NCI-H2196 treated with DMSO at 0.1 percent for 48 hours (cell line): ENCODE measurements around the gene SNAP47.

ENCODE experiments used
- DNase-seq: peaks from one replicate; lab custom pipeline; 2025; ENCODE audit not compliant: unreplicated experiment; lab: John Stamatoyannopoulos, UW

SNAP47 gene

DNA sequence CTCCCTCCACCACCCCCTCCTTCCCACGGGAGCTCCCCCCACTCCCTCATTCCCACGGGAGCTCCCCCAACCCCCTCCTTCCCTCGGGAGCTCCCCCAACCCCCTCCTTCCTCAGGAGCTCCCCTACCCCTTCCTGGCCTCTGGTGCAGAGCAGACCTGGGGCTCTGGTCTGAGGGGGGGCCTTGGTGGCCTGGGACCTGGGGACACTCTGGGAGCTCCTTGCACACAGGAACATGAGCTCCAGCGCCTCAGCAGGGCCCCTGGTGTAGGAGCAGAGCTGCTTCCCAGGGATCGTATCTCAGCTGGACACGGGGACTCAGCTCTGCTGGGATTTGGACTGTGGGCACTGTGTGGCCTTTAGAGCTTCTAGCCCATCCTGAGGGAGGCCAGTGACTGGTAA lies 60.5 kb downstream of the SNAP47 start:
- DNase-seq = no peak

DNA sequence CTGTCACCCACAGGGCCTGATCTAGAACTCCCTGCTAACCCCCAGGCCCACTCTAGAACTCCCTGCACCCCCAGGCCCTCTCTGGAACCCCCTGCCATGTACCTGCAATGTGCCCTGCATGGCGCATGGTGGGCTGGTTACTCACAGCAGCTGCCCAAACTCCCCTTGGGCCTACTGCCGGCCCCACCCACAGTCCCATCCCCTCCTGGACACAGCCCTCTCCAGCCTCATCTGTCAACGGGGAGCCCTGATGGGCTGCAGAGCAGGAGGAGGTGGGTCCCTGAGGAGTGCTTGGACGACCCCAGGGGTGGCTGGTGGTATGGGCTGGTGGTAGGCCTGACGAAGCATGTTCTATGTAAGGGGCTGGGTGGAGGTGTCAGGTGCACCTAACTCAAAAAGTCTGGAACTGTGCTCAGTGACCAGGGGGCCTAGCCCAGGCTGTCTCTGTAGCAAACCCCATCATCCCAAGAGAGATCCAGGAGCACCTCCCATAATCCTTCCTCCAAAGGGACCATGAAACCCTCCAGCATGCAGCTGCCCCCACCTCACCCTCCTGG lies 61.2 kb downstream of the SNAP47 start:
- no peak for DNase-seq

DNA sequence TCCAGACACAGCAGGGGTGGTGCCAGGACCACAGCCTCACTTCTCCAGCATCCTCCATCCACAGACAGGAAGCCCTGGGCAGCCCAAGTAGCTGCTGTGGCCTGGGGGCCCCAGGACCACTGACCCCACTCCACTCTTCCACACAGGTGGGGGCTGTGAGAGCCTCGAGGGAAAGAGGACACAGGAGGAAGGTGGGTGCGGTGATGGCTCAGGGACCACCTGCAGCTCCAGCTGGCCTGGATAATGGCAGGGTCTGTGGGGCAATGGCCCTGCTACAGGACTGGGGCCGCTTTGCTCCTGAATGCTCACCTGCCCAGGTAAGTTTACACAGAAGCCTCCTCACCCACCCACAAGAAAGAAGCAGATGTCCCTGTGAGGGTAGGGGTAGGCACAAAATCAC lies 61.9 kb downstream of the SNAP47 start:
- DNase-seq = no peak

DNA sequence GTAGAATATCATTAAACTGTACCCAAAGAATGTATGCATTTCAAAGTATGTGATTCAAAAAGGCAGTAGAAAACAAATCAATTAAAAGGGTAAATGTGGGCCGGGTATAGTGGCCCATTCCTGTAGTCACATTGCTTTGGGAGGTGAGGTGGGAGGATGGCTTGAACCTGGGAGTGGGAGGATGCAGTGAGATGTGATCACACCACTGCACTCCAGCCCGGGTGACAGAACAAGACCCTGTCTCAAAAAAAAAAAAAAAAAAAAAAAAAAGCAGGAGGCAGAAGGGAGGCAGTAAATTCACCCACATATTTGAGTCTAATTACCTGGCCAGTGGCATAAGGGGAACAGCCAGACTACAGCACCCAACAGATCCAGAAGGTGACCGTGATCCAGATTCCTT lies 62.4 kb downstream of the SNAP47 start:
- DNase-seq = no peak

DNA sequence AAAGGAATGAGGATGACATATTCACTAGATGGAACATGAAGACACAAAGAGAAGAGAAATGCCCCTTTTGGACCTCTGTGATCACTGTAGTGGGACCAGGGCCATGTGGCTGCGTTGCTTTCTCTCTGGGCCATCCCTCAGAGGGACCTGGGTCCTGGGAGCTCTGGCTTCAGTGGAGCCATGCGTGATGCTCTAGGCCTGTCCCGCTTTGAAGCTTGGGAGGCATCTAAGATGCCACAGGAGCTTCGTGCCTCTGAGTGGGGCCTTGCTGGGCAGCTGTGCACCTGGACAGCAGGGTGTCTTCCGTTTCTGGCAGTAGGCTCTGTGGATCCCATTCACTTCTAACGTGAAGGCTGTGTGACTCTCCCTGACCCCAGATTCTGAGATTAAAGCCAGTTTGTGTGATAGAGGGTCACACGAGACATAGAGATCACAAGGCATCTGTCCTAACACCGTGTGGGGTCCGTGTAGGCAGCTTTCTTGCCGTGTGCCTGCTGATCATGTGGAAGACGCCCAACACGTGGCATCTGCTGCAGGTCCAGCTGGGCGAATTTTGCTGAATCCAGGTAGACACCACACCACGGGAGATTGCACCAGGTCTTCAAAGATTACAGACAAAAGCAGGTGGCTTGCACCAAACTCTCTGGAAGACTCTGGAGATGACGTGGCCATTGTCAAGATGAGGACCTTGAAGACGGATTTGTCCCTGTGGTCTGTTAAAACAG lies 63.0 kb downstream of the SNAP47 start:
- DNase-seq = no peak

DNA sequence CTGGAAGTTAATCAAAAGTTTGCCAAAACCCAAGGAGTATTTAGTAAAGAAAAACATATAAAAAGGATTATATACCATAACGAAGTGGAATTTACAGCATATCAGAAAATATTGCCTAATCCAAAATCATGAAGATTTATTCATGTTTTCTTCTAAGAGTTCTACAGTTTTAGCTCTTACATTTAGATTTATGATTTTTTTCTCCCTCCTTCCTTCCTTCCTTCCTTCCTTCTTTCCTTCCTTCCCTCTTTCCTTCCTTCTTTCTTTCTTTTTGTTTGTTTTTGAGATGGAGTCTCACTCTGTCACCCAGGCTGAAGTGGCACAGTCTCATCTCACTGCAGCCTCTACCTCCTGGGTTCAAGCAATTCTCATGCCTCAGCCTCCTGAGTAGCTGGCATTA lies 64.5 kb downstream of the SNAP47 start:
- DNase-seq = no peak

DNA sequence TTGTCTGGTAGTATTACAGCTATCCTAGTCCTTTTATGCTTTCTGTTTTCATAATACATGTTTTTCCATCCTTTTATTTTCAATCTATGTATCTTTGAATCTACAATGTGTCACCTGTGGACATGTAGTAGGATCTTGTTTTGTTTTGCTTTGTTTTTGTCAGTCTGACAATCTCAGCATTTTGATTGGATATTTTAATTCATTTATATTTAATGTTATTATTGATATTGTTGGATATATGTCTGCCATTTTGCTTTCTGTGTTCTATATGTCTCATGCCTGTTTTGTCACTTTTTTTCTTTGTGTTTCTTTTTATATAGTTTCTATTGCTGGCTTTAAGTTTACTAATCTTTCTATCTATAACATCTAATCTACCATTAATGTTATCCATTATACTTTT lies 68.7 kb downstream of the SNAP47 start:
- DNase-seq = no peak

DNA sequence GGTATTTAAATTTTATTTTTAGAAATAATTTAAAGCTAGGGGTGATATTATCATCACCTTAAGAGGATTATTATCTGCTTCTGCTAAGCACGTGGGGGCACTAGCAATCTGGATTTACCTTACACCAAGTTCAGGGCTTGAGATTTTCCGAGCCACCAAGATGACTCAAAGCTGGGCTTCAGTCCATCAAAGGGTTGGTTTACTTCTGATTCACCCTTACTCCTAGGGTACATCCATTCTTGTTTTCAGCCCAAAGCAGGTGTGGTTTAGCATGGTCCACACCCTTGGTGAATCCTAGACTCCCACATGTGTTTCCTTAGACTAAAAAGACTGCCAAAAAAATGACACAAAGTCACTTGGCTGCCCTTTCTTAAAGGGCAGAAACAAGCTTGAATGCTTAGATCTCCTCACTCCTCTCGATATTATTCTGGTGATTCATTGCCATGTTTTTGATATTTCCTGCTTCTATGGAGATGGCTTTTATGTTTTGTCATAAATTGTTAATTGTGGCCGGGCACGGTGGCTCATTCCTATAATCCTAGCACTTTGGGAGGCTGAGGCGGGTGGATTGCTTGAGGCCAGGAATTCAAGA lies 70.5 kb downstream of the SNAP47 start:
- DNase-seq = no peak

DNA sequence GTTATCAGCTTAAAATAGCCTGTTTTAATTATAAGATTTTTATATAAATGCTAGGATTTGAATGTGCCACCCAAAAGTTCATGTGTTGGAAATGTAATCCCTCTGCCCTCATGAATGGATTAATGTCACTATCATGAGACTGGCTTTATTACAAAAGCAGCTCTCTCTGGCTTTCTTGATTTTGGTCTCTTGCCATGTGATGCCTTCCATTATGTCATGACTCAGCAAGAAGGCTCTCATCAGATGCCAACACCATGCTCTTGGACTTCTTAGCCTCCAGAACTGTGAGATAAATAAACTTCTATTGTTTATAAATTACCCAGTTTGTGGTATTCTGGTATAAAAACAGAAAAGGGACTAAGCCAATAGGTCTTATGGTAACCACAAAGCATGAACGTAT lies 73.3 kb downstream of the SNAP47 start:
- DNase-seq = no peak

DNA sequence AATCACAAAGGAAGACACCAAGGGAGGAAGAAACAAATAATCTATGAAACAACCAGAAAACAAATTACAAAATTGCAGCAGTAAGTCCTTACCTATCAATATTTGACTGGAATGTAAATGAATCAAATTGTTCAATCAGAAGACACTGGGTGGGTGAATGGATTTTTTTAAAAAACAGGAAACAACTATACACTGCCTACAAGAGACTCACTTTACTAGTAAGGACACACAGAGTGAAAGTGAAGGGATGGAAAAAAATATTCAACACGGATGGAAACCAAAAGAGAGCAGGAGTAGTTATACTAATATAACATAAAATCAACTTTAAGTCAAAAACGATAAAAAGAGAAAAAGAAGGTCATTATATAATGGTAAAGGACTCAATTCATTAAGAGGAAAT lies 73.8 kb downstream of the SNAP47 start:
- no peak for DNase-seq

DNA sequence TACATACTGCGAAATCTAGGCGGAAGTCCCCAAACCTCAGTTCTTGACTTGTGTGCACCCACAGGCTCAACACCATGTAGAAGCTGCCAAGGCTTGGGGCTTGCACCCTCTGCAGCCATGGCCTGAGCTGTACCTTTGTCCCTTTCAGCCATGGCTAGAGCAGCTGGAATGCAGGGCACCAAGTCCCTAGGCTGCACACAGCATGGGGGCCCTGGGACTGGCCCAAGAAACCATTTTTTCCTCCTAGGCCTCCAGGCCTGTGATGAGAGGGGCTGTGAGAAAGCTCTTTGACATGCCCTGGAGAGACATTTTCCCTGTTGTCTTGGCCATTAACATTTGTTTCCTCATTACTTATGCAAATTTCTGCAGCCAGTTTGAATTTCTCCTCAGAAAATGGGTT lies 78.7 kb downstream of the SNAP47 start:
- no peak for DNase-seq

DNA sequence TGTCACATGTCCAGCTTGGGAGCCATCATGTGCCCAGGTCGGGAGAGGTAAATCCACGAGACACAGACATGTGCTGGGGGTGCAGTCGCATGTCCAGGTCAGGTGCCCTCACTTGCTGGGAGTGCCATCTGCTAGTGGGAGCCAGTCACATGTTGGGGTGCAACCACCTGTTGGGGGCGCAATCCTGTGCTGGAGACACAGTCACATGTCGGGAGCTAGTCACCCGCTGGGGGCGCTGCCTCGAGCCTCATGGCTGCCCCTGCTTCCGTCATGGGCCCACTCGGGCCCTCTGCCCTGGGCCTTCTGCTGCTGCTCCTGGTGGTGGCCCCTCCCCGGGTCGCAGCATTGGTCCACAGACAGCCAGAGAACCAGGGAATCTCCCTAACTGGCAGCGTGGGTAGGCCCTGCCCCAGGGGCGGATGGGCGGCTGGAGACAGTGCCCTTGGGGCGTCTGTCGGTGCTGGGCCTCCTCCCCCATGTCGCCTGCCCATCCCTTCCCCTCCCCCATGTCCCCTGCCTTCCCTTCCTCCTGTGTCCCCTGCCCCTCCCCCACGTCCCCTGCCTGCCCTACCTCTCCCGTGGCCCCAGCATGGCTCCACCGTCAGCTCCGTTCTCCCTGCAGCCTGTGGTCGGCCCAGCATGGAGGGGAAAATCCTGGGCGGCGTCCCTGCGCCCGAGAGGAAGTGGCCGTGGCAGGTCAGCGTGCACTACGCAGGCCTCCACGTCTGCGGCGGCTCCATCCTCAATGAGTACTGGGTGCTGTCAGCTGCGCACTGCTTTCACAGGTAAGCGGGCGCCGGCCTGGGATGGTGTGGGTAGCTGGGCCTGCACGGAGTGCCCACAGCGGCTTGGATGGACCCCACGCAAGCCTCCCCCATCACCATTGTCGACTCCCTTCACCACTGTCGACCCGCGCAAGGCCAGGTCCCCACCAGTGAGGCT lies 80.5 kb downstream of the SNAP47 start, which contains the start of gene PRSS38:
Gene PRSS38, plus strand, starts transcription at position 208 of the 942 bp plus-strand sequence. Its CDS starts 42 bp downstream, at position 250.
- DNase-seq = no peak

DNA sequence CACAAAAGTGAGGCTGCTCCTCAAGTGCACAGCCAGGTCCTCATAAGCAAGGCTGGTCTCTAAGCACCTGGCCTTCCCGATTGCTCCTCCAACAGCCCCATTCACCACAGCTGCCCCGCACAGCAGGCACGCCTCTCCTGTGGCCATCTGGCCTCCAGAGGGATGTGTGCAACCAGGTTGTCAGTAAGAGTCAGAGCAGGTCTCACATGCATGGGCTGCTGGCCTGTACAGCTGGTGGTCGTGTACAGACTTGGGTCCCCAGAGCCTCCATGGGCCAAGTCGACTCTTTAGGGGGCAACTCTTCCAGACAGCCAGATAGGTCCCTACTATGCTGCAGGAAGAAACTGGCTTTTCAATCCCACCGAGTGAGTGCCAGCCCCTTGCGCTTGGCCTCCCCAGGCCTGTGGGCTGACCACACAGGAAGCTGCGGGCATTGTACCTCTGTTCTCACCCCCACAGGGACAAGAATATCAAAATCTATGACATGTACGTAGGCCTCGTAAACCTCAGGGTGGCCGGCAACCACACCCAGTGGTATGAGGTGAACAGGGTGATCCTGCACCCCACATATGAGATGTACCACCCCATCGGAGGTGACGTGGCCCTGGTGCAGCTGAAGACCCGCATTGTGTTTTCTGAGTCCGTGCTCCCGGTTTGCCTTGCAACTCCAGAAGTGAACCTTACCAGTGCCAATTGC lies 81.7 kb downstream of the SNAP47 start:
- no peak for DNase-seq

DNA sequence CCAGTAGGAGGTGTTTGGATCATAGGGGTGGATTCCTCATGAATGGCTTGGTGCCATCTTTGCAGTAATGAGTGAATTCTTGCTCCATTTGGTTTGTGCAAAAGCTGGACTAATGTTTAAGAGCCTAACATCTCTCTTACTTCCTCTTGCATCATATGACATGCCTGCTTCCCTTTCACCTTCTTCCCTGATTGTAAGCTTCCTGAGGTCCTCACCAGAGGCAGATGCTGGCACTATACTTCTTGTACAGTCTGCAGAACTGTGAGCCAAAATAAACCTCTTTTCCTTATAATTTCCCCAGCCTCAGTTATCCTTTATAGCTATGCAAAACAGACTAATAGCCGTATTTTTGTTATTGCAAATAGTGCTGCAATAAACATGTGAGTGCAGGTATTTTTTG lies 88.3 kb downstream of the SNAP47 start:
- no peak for DNase-seq

DNA sequence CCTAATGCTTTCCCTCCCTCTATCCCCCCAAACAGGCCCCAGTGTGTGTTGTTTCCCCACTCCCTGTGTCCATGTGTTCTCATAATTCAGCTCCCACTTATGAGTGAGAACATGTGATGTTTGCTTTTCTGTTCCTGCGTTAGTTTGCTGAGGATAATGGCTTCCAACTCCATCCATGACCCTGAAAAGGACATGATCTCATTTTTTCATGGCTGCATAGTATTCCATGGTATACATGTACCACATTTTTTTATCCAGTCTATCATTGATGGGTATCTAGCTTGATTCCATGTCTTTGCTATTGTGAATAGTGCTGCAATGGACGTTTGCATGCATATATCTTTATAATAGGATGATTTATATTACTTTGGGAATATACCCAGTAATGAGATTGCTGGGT lies 89.0 kb downstream of the SNAP47 start:
- no peak for DNase-seq

DNA sequence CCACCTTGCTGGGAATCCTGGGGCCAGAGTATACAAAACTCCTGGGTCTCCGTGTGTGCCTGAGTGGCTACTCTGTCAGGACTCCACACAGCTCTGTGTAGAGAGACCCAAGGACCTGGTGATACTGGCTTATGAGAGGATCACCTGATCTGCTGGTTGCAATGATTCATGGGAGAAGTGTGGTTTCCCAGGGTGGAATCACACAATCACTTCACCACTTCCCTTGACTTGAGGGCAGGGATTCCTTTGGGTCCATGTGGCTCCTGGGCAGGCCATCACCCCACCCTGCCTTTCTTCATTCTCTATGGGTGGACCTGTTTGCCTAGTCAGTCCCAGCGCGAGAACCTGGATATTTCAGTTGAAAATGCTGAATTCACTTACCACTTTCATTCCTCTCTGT lies 93.6 kb downstream of the SNAP47 start:
- no peak for DNase-seq
